ENCODE results near the gene GALNT8.

DNA sequence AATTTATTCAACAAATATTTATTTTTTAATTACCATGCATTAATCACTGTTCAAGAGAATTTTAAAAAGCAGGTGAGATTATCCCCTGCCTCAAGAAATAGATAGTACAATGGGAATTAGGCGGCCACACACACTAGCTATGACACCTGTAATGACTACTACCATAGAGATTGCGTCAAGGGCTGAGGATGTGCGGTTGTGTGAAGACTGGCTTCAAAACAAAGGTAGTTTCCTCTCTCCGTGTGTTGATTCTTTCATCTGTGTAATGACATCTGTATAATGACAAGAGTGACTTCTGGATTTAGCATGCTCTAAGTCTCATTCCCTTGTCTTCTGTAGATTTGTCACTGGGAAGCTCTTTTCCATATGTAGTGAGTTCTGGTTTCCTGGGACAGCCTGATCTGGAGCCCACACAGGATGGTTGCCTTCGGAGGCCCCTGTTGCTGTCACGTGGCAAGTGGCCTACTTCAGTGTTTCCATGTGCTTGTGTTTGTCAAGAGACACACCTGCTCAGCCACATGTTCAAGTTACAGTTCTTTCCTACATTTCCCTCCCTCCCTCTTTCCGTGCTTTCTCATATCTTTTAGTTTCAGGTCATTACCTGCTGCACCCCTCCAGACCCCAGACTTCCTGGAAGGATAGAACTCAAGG, 64.3 kb downstream of the GALNT8 start:
- TF ChIP-seq POLR2AphosphoS5 (IDR thresholded peaks at IDR 0.05; ENCODE audit: low read depth, low read length) (no peak), REST (IDR thresholded peaks at IDR 0.05; ENCODE audit: insufficient read depth in 1 of 2, low read depth in 2 of 2, low read length in 2 of 2) (no peak), TAF1 (IDR thresholded peaks at IDR 0.05; ENCODE audit: borderline replicate concordance, insufficient read depth, low read length) (no peak), FOXP2 (optimal IDR thresholded peaks at IDR 0.05; ENCODE audit: borderline replicate concordance, extremely low read depth, extremely low read length, insufficient read depth) (no peak), SIN3A (IDR thresholded peaks at IDR 0.05; ENCODE audit: borderline replicate concordance, insufficient read depth, low read length) (no peak)

Data from PFSK-1 (cell line).